GM23338 (cell line): ENCODE measurements around the gene AURKB.

Experiments used
- CREB1 ChIP-seq: fragments of 250-450 bp; sonication (Bioruptor Pico); IDR thresholded peaks from 2 replicates; pipeline ENCODE4 v1.5.0; 2020; ENCODE audit warnings: low read depth, mild to moderate bottlenecking, moderate library complexity
- EZH2 ChIP-seq: fragments of 200-600 bp; sonication (generic); IDR thresholded peaks from one replicate; pipeline ENCODE4 v1.8.0; 2017; ENCODE audit warnings: antibody characterized with exemption, mild to moderate bottlenecking, low read depth; ENCODE audit not compliant: unreplicated experiment
- EZH2phosphoT487 ChIP-seq: fragments of 200-600 bp; sonication (generic); IDR thresholded peaks from one replicate; pipeline ENCODE4 v1.8.1; 2018; ENCODE audit warnings: antibody characterized with exemption; ENCODE audit not compliant: unreplicated experiment
- JUNB ChIP-seq: IDR thresholded peaks from one replicate; pipeline ENCODE4 v1.6.1; 2016; ENCODE audit warnings: antibody characterized with exemption; ENCODE audit not compliant: unreplicated experiment
- POLR2AphosphoS5 ChIP-seq: IDR thresholded peaks from 2 replicates; pipeline ENCODE4 v1.6.1; 2016; ENCODE audit warnings: antibody characterized with exemption, low read depth
- REST ChIP-seq: IDR thresholded peaks from one replicate; pipeline ENCODE4 v1.6.1; 2018; ENCODE audit warnings: antibody characterized with exemption; ENCODE audit not compliant: unreplicated experiment
- ZNF331 ChIP-seq: fragments of 250-450 bp; sonication (Bioruptor Pico); IDR thresholded peaks from 2 replicates; pipeline ENCODE4 v1.5.0; 2020; ENCODE audit warnings: low read depth, mild to moderate bottlenecking, moderate library complexity
- TF ChIP-seq, protein P1 (sequence below), 2 experiments: fragments of 200-600 bp in 1 of 2; sonication (generic) in 1 of 2; conservative IDR thresholded peaks; 2 replicates each; pipeline versions ENCODE4 v1.5.1 to v1.6.1; 2016 to 2017; ENCODE audit warnings: antibody characterized with exemption in 2 of 2, low read depth in 2 of 2, mild to moderate bottlenecking in 2 of 2, moderate library complexity in 1 of 2
- TF ChIP-seq, protein P2 (sequence below): IDR thresholded peaks from 2 replicates; pipeline ENCODE4 v1.6.1; 2016; ENCODE audit warnings: antibody characterized with exemption

DNA sequence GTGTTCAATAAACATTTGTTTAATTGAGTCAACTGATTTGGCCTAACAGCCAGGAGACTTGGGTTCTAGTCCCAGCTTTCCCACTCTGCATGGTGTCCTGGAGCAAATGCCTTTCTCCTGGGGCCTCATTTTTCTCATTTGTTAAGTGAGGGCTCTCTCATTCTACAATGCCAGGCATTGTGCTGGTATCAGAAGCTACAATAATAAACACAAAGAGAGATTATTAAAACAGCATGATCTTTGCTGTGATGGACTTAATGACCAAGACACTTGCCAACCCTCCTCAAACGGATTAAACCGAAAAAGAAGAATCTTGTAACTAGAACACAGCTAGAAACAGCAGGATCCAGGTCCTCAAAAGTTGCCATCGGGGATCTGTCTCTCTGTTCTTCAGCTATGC lies 42.8 kb downstream of the AURKB start:
- TF ChIP-seq, protein P1, sequence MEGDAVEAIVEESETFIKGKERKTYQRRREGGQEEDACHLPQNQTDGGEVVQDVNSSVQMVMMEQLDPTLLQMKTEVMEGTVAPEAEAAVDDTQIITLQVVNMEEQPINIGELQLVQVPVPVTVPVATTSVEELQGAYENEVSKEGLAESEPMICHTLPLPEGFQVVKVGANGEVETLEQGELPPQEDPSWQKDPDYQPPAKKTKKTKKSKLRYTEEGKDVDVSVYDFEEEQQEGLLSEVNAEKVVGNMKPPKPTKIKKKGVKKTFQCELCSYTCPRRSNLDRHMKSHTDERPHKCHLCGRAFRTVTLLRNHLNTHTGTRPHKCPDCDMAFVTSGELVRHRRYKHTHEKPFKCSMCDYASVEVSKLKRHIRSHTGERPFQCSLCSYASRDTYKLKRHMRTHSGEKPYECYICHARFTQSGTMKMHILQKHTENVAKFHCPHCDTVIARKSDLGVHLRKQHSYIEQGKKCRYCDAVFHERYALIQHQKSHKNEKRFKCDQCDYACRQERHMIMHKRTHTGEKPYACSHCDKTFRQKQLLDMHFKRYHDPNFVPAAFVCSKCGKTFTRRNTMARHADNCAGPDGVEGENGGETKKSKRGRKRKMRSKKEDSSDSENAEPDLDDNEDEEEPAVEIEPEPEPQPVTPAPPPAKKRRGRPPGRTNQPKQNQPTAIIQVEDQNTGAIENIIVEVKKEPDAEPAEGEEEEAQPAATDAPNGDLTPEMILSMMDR (conservative IDR thresholded peaks at IDR 0.05; ENCODE audit: low read depth in 2 of 2), result no peak
- TF ChIP-seq, protein P2, sequence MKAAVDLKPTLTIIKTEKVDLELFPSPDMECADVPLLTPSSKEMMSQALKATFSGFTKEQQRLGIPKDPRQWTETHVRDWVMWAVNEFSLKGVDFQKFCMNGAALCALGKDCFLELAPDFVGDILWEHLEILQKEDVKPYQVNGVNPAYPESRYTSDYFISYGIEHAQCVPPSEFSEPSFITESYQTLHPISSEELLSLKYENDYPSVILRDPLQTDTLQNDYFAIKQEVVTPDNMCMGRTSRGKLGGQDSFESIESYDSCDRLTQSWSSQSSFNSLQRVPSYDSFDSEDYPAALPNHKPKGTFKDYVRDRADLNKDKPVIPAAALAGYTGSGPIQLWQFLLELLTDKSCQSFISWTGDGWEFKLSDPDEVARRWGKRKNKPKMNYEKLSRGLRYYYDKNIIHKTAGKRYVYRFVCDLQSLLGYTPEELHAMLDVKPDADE, result no peak
- TF ChIP-seq REST (no peak), POLR2AphosphoS5 (no peak), EZH2phosphoT487 (no peak), CREB1 (no peak), EZH2 (no peak), JUNB (no peak), ZNF331 (CRISPR knock-in tag) (no peak)
